GM21619 (cell line): ENCODE measurements around the gene TTPAL.

Experiments
- ATAC-seq: cut with Tn5 transposase; IDR thresholded peaks from one replicate; pipeline ENCODE4 v1.9.1; 2021; ENCODE audit not compliant: unreplicated experiment

TTPAL gene, protein sequence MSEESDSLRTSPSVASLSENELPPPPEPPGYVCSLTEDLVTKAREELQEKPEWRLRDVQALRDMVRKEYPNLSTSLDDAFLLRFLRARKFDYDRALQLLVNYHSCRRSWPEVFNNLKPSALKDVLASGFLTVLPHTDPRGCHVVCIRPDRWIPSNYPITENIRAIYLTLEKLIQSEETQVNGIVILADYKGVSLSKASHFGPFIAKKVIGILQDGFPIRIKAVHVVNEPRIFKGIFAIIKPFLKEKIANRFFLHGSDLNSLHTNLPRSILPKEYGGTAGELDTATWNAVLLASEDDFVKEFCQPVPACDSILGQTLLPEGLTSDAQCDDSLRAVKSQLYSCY

DNA sequence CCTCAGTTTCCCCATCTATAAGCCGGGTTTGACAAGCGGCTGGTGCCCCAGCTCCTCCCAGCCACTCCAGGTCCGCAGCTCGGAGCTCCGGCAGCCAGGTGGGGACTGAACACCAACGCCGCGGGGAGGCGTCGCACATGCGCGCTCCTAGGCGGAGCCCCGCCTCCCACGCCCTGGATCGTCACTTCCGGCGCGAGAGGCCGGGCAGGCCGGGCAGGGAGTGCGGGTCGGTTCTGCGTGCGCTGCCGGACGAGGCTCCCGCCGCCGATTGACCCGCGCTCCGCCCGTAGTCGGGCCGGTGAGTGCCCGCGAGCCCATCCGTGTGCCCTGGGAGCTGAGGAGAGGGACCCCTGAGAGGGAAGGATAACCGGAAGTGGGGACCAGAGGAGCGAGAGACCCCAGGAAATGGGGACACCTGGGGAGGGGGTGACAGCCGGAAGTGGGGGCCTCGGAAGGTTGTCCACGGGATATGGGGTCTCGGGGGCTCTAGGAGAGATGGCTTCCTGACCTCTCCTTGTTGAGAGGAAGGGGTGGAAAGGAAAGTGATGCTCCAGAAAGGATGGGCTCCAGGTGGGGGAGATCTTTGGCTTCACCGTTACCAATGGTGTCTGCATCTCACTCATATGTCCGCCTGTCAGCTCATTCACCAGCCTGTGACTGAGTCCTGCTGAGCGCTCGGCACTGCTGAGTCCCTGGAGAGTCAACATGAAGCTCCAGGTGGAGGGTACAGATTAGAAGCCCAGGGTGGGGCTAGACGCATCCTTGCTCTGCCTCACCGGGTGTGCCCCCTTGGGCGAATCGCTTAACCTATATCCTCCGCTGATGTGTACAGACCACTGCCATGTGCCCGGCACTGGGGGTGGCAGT is at the start of gene TTPAL:
Gene TTPAL (plus strand): TSS at position 181 of the 867 bp plus-strand sequence. CDS start 4,126 bp downstream, outside the sequence.
- peak; percentile 90 for ATAC-seq

DNA sequence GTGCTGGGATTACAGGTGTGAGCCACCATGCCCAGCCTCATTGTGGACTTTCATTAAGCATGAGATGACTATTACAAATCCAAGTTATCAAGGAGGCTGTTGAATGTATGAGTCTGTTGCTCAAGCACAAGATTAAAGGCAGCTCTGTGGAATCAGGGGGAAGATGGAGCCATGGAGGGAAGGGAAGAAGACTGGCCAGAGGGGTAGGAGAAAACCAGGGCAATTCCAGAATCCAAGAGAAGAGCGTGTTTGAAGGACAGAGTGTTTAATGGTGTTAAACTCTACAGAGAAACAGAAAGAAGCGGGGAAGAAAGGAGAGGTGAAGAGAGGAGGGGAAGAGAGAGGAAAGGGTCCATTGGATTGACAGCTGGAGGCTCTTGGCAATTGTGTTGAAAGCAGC is 49.8 kb upstream of the TTPAL start:
- no peak for ATAC-seq

DNA sequence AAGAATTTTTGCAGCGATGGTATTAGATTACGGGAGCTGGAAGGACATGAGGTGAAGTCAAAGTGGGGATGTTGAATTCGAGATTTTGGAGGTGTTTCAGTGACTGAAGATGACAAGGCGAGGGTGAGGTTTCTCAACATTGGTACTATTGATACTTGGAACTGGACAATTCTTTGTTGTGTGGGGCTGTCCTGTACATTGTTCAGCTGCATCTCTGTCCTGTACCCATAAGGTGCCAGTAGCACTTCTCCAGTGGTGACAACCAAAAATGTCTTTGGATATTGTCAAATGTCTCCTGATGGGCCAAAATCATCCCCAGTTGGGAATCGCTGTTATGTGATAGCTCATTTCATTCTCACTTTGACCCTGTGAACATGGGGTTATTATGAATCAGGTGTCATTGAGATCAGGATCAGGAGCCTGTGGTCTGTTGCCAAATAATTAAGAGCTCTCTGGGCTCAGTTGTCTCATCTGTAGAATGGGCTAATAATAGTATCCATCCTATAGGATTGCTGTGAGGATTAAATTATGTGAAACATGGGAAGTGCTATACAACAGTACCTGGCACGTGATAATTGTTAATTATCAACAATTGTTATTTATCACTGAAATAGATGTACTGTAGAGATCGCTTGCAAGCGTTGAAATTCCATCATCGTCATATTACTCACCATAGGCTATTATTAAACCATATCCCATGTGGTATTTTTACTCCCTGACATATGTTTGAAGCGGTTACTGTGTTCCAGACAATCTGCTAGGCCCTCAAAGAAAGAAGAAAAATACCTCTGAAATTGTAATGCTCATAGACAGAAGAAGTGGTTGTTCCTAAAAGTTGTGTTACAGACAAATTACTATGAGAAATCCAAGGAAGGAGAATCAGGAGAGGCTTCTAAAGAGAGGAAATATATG is 48.5 kb upstream of the TTPAL start:
- no peak for ATAC-seq

DNA sequence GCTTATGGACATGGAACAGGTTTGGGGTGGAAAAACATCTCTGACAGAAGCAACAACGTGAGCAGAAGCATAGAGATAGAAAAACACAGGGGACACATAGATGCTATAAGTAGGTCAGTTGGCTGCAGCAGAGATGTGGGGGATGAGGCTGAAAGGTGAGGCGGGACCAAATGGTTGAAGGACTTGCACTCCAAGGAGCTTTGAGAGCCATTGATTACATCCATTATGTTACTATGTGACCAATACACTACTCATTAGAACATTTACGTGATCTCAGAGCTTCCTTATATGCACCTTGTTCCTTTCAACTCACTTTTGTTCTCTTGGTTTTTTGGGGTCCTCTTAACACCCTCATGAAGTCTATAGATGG is 47.9 kb upstream of the TTPAL start:
- ATAC-seq, result no peak

DNA sequence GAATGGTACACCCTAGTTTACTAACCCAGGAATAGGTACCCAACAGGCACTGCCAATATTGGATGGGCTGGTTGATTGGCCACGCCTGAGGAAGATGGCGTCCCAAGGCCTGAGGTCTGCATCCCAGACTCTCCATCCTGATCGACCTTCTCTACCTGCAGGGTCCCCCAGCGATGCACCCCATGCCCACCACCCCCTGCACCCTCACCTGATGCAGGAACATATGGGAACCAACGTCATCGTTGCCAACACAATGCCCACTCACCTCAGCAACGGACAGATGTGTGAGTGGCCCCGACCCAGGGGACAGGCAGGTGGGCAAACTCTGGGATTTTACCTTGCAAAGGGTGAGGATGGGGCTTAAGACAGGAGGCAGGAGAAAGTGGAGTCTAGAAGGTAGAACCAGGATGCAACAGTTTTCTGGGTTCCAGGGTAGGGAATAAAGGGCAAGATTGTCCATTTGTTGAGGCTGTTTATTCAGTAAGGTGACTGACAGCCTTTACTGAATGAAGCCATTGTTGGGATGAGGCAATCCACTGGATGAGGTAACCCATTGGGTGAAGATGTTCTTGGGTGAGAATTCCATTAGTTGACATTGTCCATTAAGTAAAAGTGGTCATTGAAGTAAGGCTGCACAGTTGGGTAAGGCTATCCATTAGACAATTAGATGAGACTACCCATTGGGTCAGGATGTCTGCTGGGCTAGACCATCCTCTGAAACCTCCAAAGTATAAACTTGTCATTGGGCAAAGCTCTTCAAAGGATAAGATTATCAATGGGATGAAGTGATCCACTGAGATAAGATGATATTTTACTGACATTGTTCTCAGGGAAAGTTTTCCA is 47.3 kb upstream of the TTPAL start:
- ATAC-seq, result no peak

DNA sequence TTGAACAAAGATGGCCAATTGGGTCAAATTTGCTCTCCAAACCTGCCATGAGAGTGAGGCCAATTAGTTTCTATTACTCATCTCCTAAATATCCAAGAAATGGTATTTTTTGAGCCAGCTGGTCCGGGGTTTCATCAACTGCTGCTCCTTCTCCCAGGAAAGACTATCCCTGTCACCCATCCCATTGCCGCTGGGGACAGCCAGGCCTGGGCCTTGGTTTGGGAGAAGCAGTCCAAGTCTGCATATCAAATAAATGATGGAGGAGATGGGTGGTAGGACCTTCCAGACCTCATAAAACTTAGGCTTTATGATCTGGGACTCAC is 46.7 kb upstream of the TTPAL start:
- ATAC-seq, result no peak

DNA sequence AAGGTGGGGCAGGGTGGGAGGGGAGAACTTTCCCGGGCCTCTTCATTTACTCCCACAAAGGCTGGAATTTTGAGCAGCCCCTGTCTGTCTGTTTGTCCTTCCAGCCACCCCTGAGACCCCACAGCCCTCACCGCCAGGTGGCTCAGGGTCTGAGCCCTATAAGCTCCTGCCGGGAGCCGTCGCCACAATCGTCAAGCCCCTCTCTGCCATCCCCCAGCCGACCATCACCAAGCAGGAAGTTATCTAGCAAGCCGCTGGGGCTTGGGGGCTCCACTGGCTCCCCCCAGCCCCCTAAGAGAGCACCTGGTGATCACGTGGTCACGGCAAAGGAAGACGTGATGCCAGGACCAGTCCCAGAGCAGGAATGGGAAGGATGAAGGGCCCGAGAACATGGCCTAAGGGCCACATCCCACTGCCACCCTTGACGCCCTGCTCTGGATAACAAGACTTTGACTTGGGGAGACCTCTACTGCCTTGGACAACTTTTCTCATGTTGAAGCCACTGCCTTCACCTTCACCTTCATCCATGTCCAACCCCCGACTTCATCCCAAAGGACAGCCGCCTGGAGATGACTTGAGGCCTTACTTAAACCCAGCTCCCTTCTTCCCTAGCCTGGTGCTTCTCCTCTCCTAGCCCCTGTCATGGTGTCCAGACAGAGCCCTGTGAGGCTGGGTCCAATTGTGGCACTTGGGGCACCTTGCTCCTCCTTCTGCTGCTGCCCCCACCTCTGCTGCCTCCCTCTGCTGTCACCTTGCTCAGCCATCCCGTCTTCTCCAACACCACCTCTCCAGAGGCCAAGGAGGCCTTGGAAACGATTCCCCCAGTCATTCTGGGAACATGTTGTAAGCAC is 46.0 kb upstream of the TTPAL start:
- ATAC-seq, result no peak

DNA sequence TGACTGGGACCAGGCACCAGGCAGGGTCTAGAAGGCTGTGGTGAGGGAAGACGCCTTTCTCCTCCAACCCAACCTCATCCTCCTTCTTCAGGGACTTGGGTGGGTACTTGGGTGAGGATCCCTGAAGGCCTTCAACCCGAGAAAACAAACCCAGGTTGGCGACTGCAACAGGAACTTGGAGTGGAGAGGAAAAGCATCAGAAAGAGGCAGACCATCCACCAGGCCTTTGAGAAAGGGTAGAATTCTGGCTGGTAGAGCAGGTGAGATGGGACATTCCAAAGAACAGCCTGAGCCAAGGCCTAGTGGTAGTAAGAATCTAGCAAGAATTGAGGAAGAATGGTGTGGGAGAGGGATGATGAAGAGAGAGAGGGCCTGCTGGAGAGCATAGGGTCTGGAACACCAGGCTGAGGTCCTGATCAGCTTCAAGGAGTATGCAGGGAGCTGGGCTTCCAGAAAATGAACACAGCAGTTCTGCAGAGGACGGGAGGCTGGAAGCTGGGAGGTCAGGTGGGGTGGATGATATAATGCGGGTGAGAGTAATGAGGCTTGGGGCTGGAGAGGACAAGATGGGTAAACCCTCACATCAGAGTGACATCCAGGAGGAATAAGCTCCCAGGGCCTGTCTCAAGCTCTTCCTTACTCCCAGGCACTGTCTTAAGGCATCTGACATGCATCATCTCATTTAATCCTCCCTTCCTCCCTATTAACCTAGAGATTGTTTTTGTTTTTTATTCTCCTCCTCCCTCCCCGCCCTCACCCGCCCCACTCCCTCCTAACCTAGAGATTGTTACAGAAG is 45.2 kb upstream of the TTPAL start:
- no peak for ATAC-seq

DNA sequence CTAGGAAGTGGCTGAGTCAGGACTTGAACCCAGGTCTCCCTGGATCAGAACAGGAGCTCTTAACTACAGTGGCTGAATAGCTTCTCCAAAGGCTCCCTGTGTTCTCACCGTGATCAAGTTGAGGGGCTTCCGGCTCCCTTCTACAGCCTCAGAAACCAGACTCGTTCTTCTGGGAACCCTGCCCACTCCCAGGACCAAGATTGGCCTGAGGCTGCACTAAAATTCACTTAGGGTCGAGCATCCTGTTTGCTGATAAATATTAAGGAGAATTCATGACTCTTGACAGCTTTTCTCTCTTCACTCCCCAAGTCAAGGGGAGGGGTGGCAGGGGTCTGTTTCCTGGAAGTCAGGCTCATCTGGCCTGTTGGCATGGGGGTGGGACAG is 44.6 kb upstream of the TTPAL start:
- ATAC-seq, result no peak

DNA sequence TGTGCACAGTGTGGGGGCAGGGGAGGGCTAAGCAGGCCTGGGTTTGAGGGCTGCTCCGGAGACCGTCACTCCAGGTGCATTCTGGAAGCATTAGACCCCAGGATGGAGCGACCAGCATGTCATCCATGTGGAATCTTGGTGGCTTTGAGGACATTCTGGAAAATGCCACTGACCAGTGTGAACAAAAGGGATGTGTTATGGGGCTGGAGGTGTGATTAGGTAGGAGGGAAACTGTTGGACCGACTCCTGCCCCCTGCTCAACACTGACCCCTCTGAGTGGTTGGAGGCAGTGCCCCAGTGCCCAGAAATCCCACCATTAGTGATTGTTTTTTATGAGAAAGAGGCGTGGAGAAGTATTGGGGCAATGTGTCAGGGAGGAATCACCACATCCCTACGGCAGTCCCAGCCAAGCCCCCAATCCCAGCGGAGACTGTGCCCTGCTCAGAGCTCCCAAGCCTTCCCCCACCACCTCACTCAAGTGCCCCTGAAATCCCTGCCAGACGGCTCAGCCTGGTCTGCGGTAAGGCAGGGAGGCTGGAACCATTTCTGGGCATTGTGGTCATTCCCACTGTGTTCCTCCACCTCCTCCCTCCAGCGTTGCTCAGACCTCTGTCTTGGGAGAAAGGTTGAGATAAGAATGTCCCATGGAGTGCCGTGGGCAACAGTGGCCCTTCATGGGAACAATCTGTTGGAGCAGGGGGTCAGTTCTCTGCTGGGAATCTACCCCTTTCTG is 44.0 kb upstream of the TTPAL start:
- no peak for ATAC-seq

DNA sequence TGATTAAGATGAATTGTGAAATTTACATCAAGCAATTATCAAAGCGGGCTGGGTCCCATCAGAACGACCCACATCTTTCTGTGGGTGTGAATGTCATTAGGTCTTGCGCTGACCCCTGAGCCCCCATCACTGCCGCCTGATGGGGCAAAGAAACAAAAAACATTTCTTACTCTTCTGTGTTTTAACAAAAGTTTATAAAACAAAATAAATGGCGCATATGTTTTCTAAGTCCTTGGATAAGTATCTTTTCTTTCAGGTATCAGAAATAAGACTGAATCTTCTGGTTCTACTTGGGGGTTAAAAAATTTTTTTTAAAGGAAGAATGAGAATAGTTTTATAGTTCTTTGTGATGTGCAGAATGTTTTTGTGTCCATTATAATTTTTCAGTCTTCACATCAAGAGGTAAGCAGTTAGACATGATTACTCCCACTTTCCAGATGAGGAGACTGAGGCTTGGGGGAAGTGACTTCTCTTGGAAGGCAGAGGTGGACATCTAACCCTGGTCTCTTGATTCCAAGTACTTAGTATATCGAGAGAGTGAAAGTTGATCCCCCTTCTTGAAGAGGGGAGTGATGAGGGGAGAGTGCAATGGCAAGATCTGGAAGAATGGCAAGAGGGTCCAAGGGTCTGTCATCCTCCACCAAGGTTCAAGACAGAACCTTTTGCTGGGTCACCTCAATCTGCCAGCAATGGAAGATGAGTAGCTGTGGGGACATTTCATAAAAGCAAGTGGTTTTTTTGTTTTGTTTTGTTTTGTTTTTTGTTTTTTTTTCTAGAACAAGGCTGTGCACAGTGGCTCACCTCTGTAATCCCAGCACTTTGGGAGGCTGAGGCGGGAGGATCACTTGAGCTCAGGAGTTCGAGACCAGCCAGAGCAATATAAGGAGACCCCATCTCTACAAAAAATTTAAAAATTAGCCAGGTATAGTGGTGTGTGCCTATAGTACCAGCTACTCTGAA is 42.8 kb upstream of the TTPAL start:
- ATAC-seq, result no peak

DNA sequence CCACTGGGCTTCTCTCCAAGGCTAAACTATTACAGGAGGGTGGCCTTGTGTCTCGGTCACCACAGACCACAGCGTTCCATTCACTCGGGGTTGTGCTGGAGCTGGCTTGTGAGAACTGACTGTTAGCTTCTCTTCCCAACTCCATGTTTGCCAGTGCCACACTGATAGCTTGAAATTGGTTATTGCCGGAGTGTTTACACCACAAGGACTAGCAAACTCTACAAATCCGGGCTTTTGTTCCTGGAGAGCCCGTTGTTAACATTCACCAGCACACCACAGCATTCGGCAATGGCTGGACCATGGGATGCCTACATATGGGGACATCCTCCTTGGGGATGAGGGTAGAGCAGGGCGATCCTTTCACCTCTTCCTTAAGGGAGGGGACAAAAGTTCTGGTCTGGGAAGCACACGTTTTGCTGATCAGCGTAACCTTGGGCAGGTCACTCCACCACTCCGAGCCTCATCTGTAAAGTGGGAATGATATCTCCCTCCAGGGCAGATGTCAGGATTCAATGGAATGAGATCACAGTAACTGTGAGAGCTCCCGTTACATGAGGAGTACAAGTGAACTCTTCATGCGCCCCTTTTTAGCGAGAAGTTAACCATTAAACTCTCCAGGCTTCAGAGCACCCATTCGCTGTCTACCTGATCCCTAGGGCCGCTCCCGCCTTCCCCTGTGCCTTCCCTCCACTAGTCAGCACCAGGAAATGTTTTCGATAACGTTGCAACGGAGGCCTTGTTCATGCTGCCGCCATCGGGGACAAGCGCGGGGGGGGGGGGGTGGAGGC is 41.7 kb upstream of the TTPAL start:
- ATAC-seq, result no peak

DNA sequence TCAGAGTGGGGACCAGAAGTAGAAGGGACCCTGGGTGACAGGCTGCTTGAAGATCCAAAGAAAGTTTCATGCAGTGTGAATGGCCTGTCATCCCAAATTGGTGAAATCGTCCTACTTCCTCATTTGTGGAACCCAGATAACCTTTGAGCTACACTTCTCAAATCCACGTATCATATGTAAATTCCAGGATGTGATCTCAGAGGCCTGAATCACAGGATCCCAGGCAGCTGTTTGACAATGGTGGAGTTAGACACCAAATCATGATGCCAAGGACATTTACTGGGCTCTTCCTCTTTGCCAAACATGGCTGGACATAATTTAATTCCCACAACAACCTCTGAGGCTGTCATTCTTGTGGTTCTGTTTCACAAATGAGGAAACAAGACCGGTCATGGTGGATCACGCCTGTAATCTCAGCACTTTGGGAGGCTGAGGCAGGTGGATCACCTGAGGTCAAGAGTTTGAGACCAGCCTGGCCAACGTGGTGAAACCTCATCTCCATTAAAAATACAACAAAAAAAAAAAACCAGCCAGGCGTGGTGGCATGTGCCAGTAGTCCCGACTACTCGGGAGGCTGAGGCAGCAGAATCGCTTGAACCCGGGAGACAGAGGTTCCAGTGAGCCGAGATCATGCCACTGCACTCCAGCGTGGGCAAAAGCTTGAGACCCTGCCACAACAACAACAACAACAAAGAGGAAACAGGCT is 39.9 kb upstream of the TTPAL start:
- ATAC-seq, result no peak

DNA sequence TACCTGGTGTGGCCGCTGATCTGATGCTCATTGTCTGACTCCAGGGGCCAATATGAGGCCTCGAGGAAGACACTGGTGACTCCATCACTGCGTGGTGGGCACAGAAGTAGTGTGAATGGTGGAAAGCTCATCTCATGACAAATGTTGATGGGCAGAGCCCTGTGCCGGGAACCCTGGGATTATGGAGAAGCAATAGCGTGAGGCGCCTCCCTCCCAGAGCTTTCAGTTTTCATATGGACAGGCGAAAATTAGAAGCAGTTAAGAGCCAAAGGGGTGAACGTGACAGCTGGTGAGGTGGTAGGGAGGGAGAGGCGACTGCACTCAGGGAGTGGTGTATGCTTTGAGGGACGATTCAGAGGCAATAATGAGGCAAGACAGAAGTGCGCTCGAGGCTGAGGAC is 39.3 kb upstream of the TTPAL start:
- no peak for ATAC-seq

DNA sequence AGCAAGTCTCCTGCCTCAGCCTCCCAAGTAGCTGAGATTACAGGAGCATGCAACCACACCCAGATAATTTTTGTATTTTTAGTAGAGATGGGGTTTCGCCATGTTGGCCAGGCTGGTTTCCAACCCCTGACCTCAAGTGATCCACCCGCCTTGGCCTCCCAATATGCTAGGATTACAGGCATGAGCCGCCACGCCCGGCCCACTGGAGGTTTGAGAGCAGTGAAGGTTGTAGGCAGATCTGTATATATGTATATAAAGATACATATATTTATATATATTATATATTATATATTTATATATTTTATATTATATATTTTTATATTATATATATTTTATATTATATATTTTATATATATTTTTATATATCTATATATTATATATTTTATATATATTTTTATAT is 38.2 kb upstream of the TTPAL start:
- no peak for ATAC-seq

DNA sequence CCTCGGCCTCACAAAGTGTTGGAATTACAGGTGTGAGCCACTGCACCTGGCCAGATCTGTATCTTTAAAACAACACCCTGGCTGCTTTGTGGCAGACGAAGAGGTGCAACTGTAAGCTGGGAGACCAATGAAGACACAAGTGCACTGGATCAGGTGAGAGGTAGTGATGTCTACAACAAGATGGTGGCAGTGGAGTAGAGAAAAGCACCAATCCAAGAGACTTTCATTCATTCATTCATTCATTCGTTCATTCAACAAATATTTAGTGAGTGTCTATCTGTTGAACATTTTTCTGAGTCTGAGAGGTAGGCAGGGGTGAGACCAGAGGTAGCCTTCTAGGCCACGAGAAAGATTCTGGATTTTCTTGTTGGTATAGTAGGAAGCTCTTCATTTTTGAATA is 36.9 kb upstream of the TTPAL start:
- no peak for ATAC-seq
